HG03457 (cell line): Measurements from ENCODE around the gene WDR82.

ENCODE experiments used
- ATAC-seq: cut with Tn5 transposase; IDR thresholded peaks from one replicate; pipeline ENCODE4 v1.9.1; 2021; ENCODE audit warnings: moderate number of reproducible peaks; ENCODE audit not compliant: unreplicated experiment

The WDR82 gene

GRCh38 chr3:52240059-52240885 is 38.2 kb downstream of the WDR82 start:
- no peak for ATAC-seq

- peak; percentile 60 for ATAC-seq
These were observed 39.4 kb downstream of the WDR82 start, which contains the start of gene TWF2 for GRCh38 chr3:52238761-52239701. TSS of gene TWF2 (minus strand) at chr3:52239158. CDS start at chr3:52239016, 142 bp downstream.

- no peak for ATAC-seq
These were observed 40.2 kb downstream of the WDR82 start for GRCh38 chr3:52238193-52238760.

- no peak for ATAC-seq
These were observed 40.7 kb downstream of the WDR82 start for GRCh38 chr3:52237657-52238172.

- ATAC-seq: no peak
These were observed 41.3 kb downstream of the WDR82 start for GRCh38 chr3:52237006-52237656.

- ATAC-seq: no peak
These were observed 42.0 kb downstream of the WDR82 start for GRCh38 chr3:52236424-52236886.

- no peak for ATAC-seq
These were observed 43.7 kb downstream of the WDR82 start for GRCh38 chr3:52234516-52235447.

GRCh38 chr3:52233968-52234367 is 44.5 kb downstream of the WDR82 start:
- no peak for ATAC-seq

- no peak for ATAC-seq
These were observed 45.3 kb downstream of the WDR82 start for GRCh38 chr3:52233108-52233591.

- ATAC-seq: no peak
These were observed 46.0 kb downstream of the WDR82 start for GRCh38 chr3:52232279-52233107.

GRCh38 chr3:52231502-52232278 is 46.8 kb downstream of the WDR82 start:
- ATAC-seq: no peak

- ATAC-seq: no peak
These were observed 47.5 kb downstream of the WDR82 start for GRCh38 chr3:52230889-52231499.

- ATAC-seq: no peak
These were observed 48.0 kb downstream of the WDR82 start for GRCh38 chr3:52230461-52230860.

GRCh38 chr3:52229656-52230055 is 48.8 kb downstream of the WDR82 start:
- ATAC-seq: no peak

- no peak for ATAC-seq
These were observed 49.6 kb downstream of the WDR82 start for GRCh38 chr3:52228751-52229291.

- ATAC-seq: no peak
These were observed 50.2 kb downstream of the WDR82 start for GRCh38 chr3:52228266-52228665.

- ATAC-seq: no peak
These were observed 50.7 kb downstream of the WDR82 start for GRCh38 chr3:52227766-52228165.
